Left ventricle myocardium inferior (tissue), 1 donor: Measurements from ENCODE around the gene MXD4. TPM values are rescaled to one million over a fixed set of nuclear protein-coding genes. Genes with fewer than 3 reads are reported as not detected.

Source experiments
- DNase-seq: peaks from one replicate; pipeline ENCODE4 v3.0.0-alpha.2; 2020
- H3K27ac ChIP-seq: fragments of 200-600 bp; replicated peaks from 2 replicates; pipeline ENCODE4 v1.8.0; 2021
- H3K27me3 ChIP-seq: fragments of 200-600 bp; 2 replicates; pipeline ENCODE4 v1.8.0; 2021; ENCODE audit warnings: low read depth
- H3K36me3 ChIP-seq: fragments of 200-600 bp; 2 replicates; pipeline ENCODE4 v1.8.0; 2021
- H3K4me1 ChIP-seq: fragments of 200-600 bp; 2 replicates; pipeline ENCODE4 v1.8.0; 2021
- H3K4me3 ChIP-seq: fragments of 200-600 bp; 2 replicates; pipeline ENCODE4 v1.8.0; 2021; ENCODE audit warnings: mild to moderate bottlenecking, moderate library complexity
- H3K9me3 ChIP-seq: fragments of 200-600 bp; replicated peaks from 2 replicates; pipeline ENCODE4 v1.8.0; 2021
- intact Hi-C: fragments of 100-400 bp; cut with micrococcal nuclease; formaldehyde crosslinking; loops from one replicate; pipeline ENCODE4 v1.11.0; 2022
- total RNA-seq: library from RNA; stranded (reverse); fragmentation: NEBNext Ultra II Directional; extraction: Animal tissue kit (Norgen Biotek cat#: 25700); gene quantifications from one replicate; pipeline ENCODE4 v1.2.1, GENCODE V29; 2021
- TF ChIP-seq, protein P1 (sequence below): fragments of 200-600 bp; IDR thresholded peaks from 2 replicates; pipeline ENCODE4 v1.8.0; 2021; ENCODE audit warnings: antibody characterized with exemption, mild to moderate bottlenecking, borderline replicate concordance
- donor health status: DM: no; HTN: yes; CAD: no; lungs with severe emphysema.

MXD4 gene
- total RNA-seq, 1 donor from 2014 or later: 40.4 TPM

DNA sequence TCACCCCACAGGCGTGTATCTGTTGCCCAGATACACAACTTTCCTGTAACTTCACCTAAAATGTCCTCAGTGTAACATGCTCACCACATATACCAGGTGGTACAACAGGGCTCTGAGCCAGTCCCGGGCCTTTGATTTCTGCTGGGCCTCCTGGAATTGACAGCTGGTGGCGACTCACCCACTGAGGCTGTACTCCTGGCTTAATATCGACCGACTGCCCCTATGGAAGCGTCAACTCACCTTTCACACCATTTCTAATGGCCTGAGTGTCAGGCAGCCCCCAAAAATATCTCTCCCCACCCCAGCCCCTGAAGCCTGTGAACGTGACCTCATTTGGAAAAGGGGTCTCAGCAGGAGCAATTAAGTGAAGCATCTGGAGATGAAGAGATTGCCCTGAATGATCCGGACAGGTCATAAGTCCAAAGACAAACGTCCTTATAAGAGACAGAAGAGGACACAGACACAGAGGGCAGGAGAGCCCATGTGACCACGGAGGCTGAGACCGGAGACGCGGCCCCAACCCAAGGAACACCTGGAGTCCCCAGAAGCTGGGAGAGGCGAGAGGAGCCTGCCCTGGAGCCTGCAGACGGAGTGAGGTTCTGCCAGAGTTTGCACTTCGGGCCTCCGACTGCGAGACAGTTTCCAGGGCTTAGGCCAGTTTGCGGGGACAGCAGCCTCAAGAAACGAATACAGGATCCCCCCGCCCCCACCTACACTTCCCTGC lies 12.6 kb upstream of the MXD4 start:
- no peak for DNase-seq
- Histone ChIP-seq H3K27ac (no peak overlapping the region), H3K36me3 (peaks cover 6% of the 10 kb centered on the region), H3K9me3 (no peaks in the 10 kb centered on the region), H3K4me1 (peaks cover 5% of the 10 kb centered on the region), H3K27me3 (no peaks in the 10 kb centered on the region), H3K4me3 (no peak overlapping the region)
- TF ChIP-seq, protein P1, sequence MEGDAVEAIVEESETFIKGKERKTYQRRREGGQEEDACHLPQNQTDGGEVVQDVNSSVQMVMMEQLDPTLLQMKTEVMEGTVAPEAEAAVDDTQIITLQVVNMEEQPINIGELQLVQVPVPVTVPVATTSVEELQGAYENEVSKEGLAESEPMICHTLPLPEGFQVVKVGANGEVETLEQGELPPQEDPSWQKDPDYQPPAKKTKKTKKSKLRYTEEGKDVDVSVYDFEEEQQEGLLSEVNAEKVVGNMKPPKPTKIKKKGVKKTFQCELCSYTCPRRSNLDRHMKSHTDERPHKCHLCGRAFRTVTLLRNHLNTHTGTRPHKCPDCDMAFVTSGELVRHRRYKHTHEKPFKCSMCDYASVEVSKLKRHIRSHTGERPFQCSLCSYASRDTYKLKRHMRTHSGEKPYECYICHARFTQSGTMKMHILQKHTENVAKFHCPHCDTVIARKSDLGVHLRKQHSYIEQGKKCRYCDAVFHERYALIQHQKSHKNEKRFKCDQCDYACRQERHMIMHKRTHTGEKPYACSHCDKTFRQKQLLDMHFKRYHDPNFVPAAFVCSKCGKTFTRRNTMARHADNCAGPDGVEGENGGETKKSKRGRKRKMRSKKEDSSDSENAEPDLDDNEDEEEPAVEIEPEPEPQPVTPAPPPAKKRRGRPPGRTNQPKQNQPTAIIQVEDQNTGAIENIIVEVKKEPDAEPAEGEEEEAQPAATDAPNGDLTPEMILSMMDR: no peak
- intact Hi-C loops: no loop called here

DNA sequence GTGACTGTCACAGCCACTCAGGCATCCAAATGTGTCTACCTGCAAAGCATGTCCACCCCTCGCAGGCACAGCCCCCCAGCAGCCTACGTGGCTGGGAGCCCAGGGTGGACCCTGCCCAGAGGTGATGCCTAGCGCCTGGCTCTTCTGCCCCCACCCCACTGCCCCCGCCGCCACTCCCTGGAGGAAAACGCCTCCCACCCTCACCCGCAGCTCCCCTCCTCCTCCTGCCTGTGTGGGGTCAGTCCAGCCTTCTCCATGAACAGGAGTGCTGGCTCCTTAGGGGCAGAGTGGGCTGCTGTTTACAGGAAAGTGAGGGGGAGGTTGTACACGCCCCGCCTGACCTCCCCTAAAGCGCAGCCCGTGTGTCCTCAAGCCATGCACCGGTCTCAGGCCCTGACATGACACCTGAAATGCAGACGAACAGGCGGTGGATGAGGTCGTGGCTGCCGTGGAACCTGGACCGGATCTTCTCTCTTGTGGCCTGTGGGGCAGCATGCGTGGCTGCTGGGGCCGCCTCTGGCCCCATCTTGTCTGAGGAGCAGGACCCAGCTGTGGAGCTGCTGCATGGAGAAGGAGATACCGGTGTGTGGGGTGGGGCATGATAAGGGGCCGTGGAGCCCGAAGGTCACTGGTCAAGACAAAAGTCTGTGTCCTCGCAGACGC lies 11.9 kb upstream of the MXD4 start:
- no peaks in the 10 kb centered on the region for H3K9me3 ChIP-seq
- TF ChIP-seq, protein P1: no peak
- no peak for DNase-seq
- intact Hi-C loops: no loop called here
- peaks cover 6% of the 10 kb centered on the region for H3K36me3 ChIP-seq
- no peak overlapping the region for H3K4me3 ChIP-seq
- H3K27me3 ChIP-seq: no peaks in the 10 kb centered on the region
- H3K27ac ChIP-seq: no peak overlapping the region
- peaks cover 12% of the 10 kb centered on the region for H3K4me1 ChIP-seq

DNA sequence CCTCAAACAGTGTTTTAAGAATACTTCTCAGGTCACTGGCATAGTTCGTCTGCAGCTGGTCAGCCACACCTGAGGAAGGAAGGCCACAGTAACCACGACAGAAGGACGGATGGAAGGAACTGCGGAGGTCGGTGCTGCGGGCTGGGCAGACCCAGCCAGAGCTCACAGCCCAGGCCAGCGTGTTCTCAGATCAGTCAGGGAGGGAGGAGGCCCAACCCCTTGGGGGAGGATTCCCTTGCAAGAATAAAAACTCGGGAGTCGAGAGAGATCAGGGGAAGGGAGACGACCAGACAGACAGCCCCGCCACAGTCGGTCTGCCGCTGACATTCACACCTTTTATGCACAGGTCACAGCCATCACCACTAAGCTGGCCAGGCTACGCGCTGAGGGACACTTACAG lies 11.3 kb upstream of the MXD4 start:
- Histone ChIP-seq H3K27ac (no peak overlapping the region), H3K36me3 (peaks cover 6% of the 10 kb centered on the region), H3K4me1 (peaks cover 15% of the 10 kb centered on the region), H3K27me3 (no peaks in the 10 kb centered on the region), H3K9me3 (no peaks in the 10 kb centered on the region), H3K4me3 (no peak overlapping the region)
- DNase-seq: no peak
- TF ChIP-seq, protein P1: no peak
- intact Hi-C loops: no loop called here

DNA sequence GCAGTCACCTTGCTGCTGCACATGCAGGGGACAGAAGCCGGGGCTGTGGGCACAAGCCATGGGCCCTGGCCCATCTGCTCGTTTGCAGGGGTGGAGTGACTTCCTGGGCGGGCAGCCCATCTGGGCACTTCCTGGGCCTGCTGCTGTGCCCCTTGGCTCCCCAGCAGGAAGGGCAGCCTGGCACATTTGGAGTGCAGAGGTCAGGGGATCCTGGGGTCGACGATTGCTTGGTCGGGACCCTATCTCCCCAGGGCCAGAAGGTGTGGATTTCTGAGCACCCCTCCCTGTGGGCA lies 10.9 kb upstream of the MXD4 start:
- Histone ChIP-seq H3K36me3 (peaks cover 6% of the 10 kb centered on the region), H3K27me3 (no peaks in the 10 kb centered on the region), H3K27ac (no peak overlapping the region), H3K4me1 (peaks cover 15% of the 10 kb centered on the region), H3K9me3 (no peaks in the 10 kb centered on the region), H3K4me3 (no peak overlapping the region)
- intact Hi-C loops: no loop called here
- no peak for DNase-seq
- TF ChIP-seq, protein P1: no peak

DNA sequence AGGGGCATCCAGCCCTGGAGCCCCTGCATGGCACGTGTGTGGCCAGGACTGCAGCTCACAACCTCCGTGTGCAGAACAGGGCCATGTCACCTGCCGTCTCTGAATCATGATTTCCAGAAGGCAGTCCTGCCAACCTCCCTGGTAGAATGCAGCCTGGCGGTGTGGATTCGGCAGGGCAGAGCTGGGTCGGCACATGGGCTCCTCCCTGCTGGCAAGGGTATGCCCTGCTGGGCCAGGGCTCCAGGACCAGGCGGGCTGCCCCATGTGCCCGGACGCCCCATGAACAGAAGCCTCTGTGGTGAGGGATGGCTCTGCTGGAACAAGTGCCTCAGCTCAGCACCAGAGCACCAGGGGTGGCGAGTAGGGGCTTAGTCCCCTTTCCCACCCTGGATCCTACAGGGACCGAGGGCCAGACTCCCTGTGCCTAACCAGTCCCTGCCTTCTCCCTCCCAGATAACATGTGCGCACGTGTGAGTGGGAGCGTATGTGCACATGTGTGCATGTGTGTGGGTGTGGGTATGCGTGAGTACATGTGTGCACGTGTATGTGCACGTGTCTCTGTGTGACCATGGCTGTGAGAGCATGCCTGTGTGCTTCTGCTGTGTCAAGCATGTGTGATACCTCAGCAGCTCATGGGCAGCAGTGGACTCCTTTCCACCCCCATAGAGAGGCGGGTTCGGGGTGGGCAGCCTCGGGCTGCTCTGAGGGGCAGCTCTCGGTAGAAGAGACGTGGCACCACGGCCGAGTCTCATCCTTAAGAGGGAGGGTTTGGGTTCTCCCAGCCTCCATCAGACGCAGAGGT lies 10.3 kb upstream of the MXD4 start:
- no peak overlapping the region for H3K4me3 ChIP-seq
- H3K27me3 ChIP-seq: no peaks in the 10 kb centered on the region
- TF ChIP-seq, protein P1: no peak
- no peak overlapping the region for H3K27ac ChIP-seq
- no peak for DNase-seq
- H3K36me3 ChIP-seq: peaks cover 6% of the 10 kb centered on the region
- intact Hi-C loops: no loop called here
- no peaks in the 10 kb centered on the region for H3K9me3 ChIP-seq
- peaks cover 18% of the 10 kb centered on the region for H3K4me1 ChIP-seq
